ENCODE data around the gene SDR39U1. TPM values are rescaled to one million over a fixed set of nuclear protein-coding genes. Genes with fewer than 3 reads are reported as not detected.
"Not testable (repeated sequence)": the region's sequence is repeated elsewhere in the genome, so short reads cannot be mapped to it uniquely, and the experiment has no call there.

Gene SDR39U1, protein sequence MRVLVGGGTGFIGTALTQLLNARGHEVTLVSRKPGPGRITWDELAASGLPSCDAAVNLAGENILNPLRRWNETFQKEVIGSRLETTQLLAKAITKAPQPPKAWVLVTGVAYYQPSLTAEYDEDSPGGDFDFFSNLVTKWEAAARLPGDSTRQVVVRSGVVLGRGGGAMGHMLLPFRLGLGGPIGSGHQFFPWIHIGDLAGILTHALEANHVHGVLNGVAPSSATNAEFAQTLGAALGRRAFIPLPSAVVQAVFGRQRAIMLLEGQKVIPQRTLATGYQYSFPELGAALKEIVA
- total RNA-seq (2014; rRNA removed; shearing (Covaris generic)): 12.4 and 13.2 TPM in 2 replicates

DNA sequence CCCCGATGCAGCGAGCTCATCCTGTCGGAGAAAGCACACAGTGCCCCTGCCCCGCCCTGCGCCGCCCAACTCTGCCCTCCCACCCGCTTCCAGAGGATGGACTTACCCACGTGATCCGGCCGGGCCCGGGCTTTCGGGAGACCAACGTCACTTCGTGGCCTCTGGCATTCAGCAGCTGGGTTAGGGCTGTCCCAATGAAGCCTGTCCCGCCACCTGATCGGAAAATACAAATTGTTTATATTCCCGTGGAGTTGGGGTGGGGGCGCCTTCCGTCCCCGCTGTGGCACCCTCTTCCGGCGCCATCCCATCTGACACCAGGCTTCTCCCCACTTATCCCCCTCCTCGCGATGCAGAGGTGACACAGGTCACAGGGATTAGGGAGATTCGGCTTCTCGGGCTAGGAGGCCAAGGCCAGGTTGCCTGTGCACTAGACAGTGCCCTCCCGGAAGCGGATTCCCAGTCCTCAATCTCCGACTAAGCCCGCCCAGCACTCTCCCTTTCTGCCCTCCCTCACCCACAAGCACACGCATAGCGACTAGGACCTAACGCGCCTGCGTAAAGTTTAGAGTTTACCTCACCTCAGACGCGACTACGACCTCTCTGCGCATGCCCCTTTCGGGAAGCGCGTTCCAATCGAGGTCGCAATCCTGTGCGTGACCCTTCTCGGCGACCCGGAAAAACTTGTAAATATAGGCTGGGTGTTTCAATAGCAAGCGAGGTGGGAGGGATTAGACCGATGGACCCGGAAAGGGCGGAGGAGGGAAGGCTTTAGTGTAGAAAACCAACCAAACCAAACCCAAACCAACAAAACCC lies at the start of gene SDR39U1:
TSS of gene SDR39U1 (minus strand) at position 537 of the 813 bp plus-strand sequence. CDS start at position 530, 7 bp downstream.
- DNase-seq (ENCODE audit: low read depth): peak; percentile 99

DNA sequence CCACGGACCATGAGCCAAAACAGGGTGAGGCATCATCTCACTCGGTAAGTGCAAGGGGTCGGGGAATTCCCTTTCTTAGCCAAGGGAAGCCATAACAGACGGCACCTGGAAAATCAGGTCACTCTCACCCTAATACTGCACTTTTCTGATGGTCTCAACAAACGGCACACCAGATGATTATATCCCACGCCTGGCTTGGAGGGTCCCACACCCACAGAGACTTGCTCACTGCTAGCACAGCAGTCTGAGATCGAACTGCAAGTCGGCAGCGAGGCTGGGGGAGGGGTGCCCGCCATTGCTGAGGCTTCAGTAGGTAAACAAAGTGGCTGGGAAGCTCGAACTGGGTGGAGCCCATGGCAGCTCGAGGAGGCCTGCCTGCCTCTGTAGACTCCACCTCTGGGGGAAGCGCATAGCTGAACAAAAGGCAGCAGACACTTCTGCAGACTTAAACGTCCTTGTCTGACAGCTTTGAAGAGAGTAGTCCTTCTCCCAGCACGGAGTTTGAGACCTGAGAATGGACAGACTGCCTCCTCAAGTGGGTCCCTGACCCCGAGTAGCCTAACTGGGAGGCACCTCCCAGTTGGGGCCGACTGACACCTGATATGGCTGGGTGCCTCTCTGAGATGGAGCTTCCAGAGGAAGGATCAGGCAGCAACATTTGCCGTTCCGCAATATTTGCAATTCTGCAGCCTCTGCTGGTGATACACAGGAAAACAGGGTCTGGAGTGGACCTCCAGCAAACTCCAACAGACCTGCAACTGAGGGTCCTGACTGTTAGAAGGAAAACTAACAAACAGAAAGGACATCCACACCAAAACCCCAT lies 49.2 kb upstream of the SDR39U1 start:
- DNase-seq (ENCODE audit: low read depth): not testable (repeated sequence)

DNA sequence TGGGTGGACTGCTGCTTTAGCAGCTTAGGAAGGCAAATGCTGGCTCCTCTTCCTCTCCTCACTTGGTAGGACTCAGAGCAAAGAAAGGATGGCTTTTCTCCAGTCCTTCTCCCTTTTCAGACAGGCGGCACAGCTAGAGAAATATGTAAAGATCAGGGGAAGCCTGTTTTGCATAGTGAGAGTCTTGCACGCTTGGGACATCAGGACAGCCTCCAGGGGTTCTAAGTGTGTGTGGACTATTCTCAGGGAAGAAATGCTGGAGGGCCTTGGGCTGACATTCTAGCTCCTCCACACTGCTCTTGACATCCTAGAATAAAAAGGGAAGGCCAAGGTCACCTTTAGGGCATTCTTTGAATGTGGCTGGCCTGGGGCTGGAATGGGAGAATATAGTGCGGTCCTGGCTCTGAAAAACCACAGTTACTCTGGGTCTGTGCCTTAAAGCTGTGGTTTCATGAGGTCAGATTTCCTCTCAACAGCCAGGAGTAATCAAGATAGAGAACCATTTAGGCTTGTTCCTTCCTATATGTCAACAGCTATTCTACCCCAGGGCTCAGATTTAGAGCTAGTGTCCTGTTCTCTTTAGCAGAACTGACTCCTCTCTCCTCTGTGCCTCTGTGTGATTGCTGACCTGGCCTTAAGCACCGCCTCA lies 41.2 kb upstream of the SDR39U1 start:
- DNase-seq (ENCODE audit: low read depth): peak; percentile 90

DNA sequence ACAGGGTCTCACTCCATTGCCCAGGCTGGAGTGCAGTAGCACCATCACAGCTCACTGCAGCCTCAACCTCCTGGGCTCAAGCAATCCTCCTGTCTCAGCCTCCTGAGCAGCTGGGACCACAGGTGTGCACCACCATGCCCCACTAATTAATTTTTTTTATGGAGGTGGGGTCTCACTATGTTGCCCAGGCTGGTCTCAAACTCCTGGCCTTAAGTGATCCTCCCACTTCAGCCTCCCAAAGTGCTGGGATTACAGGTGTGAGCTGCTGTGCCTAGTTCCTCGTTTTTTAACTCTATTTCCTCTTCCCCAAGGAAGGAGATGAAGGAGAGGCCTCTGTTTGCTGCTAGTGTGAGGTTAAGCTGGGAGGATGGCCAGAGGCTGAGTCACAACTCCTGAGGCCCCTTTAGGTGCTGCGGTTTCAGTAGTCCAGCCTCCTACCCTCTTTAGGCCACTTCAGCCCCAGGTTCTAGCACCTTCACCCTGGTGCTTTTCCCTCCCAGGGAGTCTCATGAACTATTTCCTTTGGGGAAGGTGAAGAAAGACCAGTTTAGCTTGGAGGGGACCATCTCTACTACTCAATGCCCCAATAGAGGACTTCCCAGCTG lies 40.2 kb upstream of the SDR39U1 start:
- peak; percentile 87 for DNase-seq (ENCODE audit: low read depth)

DNA sequence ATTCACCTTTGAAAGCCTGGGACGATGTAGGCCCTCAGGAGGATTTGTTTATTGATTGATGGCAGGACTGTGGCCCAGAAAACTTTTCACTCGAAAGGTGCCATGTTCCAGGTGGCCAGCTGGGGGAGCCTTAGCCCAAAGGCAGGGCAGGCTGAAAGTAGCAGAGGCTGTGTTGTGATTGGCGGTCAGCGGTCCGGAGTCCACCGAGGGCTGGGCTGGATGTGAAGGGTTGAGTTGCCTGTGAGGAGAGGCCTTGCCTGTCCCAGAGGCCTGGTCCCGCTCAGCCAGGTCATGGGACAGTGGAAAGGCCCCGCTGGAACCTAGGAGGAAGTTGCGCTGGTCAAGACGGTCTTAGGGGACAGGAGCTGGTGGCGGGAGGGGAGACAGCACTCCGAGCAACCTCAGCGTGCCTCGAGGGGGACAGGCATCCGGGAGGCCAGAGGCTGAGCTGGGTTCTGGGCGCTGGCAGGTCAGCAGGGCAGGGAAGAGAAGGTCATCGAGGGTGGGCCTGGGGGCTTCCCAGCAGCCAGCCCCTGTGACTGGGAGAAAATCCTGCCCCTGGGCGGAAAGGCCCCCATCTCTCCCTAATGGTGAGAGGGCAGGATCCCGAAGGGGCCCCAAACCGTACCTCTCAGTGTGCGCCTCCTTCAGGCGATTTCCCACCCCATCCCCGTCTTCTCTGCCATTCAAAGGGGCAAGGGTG lies 39.2 kb upstream of the SDR39U1 start:
- peak; percentile 17 for DNase-seq (ENCODE audit: low read depth)

DNA sequence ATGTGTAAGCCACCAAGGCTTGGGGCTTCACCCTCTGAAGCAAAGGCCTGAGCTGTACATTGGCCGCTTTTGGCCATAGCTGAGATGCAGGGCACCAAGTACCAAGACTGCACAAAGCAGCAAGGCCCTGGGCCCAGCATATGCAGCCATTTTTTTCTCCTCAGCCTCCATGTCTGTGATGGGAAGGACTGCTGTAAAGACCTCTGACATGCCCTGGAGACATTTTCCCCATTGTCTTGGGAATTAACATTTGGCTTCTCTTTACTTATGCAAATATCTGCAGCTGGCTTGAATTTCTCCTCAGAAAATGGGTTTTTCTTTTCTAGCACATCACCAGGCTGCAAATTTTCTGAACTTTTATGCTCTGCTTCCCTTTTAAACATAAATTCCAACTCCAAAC lies 37.4 kb upstream of the SDR39U1 start:
- DNase-seq (ENCODE audit: low read depth): not testable (repeated sequence)

DNA sequence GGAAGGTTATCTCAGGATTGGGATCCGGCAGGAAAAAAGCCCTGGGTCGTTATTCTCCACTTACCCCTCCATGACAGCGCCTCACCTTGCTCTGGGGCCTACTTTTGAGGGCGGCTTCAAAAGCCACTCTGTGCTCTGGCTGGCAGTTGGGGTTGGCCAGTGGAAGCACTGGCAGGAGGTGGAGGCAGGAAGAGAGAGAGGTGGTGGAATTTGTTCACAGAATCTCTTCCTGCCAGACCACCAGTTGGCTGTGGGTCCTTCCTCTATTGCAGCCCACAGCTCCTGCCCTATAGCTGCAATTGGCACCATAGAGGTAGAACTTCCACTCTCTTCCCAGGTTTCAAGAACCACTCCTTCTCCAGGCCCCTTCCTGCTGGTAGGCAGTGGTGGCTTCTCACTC lies 32.7 kb upstream of the SDR39U1 start:
- DNase-seq (ENCODE audit: low read depth): no peak

DNA sequence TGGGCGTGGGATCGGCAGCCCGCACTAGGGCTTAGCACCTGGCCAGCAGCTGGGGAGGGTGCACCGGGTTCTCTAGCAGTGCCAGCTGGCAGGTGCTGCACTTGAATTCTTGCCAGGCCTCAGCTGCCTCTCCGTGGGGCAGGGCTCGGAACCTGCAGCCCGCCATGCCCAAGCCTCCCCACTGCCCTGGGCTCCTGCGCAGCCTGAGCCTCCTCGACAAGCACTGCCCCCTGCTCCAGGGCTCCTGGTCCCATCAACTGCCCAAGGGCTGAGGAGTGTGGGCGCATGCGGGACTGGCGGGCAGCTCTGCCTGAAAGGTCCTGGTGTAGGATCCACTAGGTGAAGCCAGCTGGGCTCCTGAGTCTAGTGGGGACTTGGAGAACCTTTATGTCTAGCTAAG lies 30.6 kb upstream of the SDR39U1 start:
- DNase-seq (ENCODE audit: low read depth): no peak

DNA sequence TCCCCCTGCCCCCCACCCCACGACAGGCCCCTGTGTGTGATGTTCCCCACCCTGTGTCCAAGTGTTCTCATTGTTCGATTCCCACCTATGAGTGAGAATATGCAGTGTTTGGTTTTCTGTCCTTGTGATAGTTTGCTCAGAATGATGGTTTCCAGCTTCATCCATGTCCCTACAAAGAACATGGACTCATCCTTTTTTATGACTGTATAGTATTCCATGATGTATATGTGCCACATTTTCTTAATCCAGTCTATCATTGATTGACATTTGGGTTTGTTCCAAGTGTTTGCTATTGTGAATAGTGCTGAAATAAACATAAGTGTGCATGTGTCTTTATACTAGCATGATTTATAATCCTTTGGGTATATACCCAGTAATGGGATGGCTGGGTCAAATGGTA lies 27.9 kb upstream of the SDR39U1 start:
- DNase-seq (ENCODE audit: low read depth): not testable (repeated sequence)

DNA sequence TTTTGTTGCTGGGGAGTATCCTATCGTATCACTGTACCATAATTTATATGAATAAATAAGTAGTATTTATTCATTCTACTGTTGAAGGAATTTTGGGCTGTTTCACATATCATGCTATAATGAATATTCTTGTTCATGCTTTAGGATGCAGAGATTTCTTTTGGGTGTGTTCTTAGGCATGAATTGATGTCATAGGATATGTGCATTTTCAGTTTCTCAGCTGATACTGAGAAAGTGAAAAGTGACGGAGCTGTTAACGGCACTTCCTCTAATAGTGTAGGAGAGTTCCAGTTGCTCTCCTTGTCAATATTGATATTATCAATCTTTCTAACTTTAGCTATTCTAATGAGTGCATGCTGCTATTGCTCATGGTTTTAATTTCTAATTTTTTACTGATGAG lies 23.2 kb upstream of the SDR39U1 start:
- DNase-seq (ENCODE audit: low read depth): no peak

DNA sequence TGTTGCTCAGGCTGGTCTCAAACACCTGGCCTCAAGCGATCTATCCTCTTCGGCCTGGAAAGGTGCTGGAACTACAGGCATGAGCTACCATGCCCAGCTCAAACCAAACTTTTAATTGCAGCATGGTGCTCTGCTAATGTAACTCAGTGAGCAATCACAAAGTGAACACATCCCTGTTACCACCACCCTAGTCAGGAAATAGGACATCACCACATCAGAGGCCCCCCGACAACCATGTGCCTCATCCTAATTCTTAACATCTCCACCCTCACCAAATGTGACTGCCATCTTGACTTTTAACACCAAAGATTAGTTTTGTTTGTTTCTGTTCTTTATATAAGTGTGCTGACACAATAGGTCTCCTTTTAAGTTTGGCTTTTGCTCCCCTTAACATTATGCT lies 22.8 kb upstream of the SDR39U1 start:
- no peak for DNase-seq (ENCODE audit: low read depth)

DNA sequence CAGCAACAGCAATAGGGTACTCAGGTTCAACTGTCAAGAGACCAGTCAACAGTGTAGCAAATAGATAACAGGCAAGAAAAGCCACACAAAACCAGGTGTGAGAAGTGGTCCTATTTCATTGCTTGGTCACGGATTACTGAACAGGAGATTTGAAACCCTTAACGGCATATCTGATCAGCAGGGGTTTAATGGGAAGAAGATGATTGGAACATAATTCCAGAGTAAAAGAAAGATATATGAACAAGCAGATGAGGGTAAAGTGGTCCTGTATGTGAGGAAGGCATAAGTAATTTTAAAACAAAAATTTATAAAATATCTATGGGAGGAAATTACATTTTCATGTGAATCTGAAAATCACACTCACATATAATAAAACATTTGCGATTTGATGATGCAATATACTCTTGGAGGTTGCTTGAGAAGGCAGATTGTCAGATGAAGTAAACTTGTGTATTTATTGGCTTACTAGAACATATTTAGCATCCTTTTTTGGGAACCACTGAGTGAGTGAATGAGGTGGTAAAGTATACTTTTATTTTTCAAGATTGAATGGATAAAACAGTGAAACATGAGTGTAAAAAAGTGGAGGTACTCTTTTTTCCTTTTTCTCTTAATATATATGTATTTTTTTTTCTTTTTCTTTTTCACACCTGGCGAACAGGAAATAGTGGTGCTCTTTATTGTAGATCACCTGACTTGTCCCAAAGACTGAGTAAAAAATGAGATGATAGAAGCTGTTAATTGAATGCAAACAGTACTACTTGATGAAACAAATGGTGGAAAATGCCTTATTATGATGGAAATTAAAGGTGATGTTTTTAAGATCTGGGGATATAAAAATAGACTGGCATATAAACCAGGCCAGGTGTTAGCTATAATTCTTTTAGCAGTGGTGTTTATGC lies 21.6 kb upstream of the SDR39U1 start:
- DNase-seq (ENCODE audit: low read depth): no peak

DNA sequence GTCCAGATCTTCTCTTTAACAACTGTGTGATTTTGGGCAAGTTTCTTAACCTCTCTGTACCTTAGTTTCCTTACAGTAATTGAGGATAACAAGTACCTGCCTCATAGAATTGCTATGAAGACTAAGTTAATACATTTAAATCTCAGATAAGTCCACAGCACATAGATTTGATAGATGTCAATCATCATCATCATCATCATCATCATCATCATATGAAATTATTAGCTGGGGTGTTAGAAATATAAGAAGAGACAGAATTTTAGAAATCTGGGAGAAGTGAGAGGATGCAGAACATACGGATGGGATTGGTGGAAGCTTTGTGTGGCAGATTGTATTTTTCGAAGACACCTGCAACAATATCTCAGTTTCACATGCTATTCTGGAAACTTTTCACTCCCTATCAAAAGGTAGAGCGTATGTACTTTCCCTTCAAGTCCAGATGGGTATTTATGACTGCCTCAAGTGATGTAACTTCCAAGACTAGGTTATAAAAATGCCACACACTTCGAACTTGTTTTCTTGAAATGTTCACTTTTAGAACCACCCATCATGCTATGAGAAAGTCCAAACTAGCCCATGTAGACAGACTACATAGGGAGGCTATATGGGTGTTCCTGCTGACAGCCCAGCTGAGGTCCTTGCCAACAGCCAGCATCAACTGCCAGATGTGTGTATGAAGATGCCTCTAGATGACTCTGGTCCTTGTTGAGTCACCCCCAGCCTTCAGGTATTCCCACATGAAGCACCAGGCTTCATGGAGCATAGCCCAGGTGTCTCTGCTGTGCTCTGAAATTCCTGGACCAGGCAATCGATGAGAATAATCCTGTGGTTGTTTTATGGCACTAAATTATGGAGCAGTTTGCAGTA lies 20.7 kb upstream of the SDR39U1 start:
- no peak for DNase-seq (ENCODE audit: low read depth)

DNA sequence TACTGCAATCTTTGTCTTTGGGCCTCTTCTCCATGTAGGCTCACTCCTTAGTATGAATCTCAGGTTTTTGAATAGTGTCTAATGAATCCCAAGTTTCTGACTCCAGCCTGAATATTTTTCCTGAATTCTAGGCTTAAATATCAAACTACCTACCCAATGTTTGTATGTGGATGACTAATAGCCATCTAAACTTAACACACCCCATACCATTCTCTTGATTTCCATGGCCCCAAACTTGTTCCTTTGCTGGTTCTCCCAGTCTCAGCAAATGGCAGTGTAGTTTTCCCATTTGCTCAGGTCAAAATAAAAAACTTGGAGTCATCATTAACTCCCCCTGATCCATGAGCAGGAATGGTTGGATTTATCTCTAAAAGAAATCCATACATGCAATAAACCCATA lies 18.8 kb upstream of the SDR39U1 start:
- no peak for DNase-seq (ENCODE audit: low read depth)

DNA sequence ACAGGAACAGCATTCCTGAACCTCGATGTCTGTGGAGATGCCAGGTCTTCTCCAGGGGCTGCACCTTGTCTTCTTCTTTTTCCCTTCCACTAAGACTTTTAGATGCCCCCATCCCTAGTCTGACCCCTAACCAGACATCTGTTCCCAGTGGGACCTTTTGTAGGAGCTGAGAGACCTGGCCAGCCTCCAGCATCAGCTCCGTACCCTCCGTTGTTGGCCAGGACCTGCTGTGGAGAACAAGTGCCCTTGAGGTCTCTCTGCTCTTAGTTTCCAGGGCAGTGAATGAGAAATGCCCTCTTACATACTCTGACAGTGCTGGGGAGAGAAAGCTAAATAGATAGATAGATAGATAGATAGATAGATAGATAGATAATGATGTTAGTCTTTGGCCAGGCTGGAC lies 16.8 kb upstream of the SDR39U1 start:
- no peak for DNase-seq (ENCODE audit: low read depth)

DNA sequence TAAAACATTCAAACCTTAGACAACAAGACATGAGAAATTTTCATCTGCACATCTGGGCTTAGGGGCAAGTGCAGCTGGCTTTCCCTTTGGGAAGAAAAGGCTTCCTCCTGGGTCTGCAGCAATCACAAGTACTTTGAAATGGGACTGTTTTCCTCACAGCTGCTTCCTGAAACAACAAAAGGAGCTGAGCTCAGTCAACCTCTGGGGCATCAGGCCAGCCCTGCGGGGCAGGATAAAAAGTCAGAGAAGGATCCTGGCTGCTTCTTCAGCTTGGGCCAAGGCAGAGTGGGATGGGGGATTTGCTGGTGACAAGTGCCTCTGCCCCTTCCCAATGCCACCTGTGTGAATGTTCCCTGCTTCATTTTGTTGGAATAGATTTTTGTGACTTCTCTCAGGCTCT lies 16.2 kb upstream of the SDR39U1 start:
- no peak for DNase-seq (ENCODE audit: low read depth)

DNA sequence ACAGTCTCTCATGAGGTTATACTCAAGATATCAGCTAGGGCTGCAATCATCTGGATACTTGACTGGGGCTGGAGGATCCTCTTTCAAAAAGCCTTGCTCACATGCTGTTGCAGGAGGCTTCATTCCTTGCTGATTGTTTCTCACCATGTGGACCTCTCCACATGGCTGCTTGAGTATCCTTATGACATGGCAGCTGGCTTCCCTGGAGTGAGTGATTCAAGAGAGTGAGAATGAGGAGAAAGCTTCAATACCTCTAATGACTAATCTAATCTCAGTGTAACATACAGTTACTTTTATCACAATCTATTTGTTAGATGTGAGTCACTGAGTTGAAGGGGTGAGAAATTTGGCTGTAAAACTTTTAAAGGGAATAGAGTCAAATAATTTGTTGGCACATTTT lies 14.4 kb upstream of the SDR39U1 start:
- DNase-seq (ENCODE audit: low read depth): no peak

DNA sequence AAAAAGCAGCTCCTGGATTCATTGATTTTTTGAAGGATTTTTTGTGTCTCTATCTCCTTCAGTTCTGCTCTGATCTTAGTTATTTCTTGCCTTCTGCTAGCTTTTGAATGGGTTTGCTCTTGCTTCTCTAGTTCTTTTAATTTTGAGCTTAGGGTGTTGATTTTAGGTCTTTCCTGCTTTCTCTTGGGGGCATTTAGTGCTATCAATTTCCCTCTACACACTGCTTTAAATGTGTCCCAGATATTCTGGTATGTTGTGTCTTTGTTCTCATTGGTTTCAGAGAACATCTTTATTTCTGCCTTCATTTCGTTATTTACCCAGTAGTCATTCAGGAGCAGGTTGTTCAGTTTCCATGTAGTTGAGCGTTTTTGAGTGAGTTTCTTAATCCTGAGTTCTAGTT lies 8.3 kb upstream of the SDR39U1 start:
- DNase-seq (ENCODE audit: low read depth): not testable (repeated sequence)
